K562 (cell line): Measurements from ENCODE around the gene SYNGR1.

Source experiments
- BDP1 ChIP-seq: IDR thresholded peaks from 3 replicates; pipeline ENCODE4 v1.6.1; 2011; ENCODE audit not compliant: insufficient read length, insufficient read depth
- EP300 ChIP-seq: IDR thresholded peaks from 2 replicates; pipeline ENCODE4 v1.6.1; 2012; ENCODE audit warnings: low read length, improper control_type of control experiment
- MEF2D ChIP-seq: conservative IDR thresholded peaks from 2 replicates; pipeline ENCODE4 v1.6.1; 2016; ENCODE audit warnings: low read depth, missing genetic modification characterization, missing compliant biosample characterization
- MYC ChIP-seq, 2 experiments: fragments of 250-450 bp in 1 of 2; sonication (Bioruptor Pico) in 1 of 2; IDR thresholded peaks; 2 replicates each; pipeline versions ENCODE4 v1.5.1 to v1.6.1; 2012 to 2021; ENCODE audit warnings: low read depth in 2 of 2, borderline replicate concordance in 1 of 2, improper control_type of control experiment in 1 of 2, low read length in 1 of 2, mild to moderate bottlenecking in 1 of 2, moderate library complexity in 1 of 2
- NBN ChIP-seq: fragments of 450-650 bp; IDR thresholded peaks from 2 replicates; pipeline ENCODE4 v1.6.1; 2016; ENCODE audit warnings: low read depth, mild to moderate bottlenecking
- POLR2AphosphoS5 ChIP-seq: IDR thresholded peaks from 2 replicates; pipeline ENCODE4 v1.6.1; 2011; ENCODE audit warnings: mild to moderate bottlenecking, low read depth, low read length, moderate library complexity; ENCODE audit not compliant: control insufficient read depth, insufficient read depth
- TF ChIP-seq, protein P1 (sequence below): fragments of 450-650 bp; IDR thresholded peaks from 2 replicates; pipeline ENCODE4 v1.6.1; 2018; ENCODE audit not compliant: partially characterized antibody
- TF ChIP-seq, protein P2 (sequence below), 3 experiments: IDR thresholded peaks in 2 of 3; conservative IDR thresholded peaks in 1 of 3; 2 replicates each; pipeline ENCODE4 v1.5.1; 2011 to 2012; ENCODE audit warnings: low read length in 3 of 3, mild to moderate bottlenecking in 3 of 3, control low read depth in 2 of 3, improper control_type of control experiment in 1 of 3, inconsistent platforms in 1 of 3, low read depth in 1 of 3, mixed read lengths in 1 of 3, moderate library complexity in 1 of 3; ENCODE audit not compliant: insufficient read depth in 2 of 3

DNA sequence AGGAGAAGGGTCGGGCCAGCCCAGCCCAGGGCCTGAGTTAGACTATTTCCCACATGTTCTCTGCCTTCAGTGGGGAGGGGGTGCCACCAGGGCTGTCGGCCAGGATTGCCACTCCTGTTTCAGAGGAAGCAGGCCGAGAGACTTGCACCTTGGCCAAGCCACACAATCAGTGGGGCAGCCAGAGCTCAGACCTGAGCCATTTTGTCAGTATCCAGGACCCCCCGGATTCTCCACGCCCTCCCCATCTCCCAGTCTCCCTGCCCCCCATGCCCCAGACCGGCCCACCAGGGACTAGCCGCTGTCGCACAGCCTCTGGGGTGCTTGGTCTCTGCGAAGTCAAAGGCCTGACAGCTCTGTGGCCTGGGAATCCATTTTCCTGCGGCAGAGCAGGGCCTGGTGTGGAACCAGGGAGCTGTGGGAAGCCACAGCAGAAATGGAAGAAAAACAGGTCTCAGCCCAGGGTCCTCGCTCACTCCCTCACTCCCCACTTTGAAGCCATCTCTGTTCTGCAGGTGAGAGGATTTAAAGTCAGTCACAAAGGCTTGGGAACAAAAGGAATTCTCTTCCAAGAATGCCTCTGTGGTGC lies 81.5 kb downstream of the SYNGR1 start:
- TF ChIP-seq, protein P1, sequence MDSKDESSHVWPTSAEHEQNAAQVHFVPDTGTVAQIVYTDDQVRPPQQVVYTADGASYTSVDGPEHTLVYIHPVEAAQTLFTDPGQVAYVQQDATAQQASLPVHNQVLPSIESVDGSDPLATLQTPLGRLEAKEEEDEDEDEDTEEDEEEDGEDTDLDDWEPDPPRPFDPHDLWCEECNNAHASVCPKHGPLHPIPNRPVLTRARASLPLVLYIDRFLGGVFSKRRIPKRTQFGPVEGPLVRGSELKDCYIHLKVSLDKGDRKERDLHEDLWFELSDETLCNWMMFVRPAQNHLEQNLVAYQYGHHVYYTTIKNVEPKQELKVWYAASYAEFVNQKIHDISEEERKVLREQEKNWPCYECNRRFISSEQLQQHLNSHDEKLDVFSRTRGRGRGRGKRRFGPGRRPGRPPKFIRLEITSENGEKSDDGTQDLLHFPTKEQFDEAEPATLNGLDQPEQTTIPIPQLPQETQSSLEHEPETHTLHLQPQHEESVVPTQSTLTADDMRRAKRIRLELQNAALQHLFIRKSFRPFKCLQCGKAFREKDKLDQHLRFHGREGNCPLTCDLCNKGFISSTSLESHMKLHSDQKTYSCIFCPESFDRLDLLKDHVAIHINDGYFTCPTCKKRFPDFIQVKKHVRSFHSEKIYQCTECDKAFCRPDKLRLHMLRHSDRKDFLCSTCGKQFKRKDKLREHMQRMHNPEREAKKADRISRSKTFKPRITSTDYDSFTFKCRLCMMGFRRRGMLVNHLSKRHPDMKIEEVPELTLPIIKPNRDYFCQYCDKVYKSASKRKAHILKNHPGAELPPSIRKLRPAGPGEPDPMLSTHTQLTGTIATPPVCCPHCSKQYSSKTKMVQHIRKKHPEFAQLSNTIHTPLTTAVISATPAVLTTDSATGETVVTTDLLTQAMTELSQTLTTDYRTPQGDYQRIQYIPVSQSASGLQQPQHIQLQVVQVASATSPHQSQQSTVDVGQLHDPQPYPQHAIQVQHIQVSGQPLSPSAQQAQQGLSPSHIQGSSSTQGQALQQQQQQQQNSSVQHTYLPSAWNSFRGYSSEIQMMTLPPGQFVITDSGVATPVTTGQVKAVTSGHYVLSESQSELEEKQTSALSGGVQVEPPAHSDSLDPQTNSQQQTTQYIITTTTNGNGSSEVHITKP = no peak
- no peak for TF ChIP-seq EP300
- TF ChIP-seq BDP1 = no peak
- no peak for TF ChIP-seq MYC (IDR thresholded peaks at IDR 0.05; ENCODE audit: low read depth, low read length)
- no peak for TF ChIP-seq MYC (CRISPR knock-in tag; IDR thresholded peaks at IDR 0.05; ENCODE audit: borderline replicate concordance, low read depth)
- TF ChIP-seq, protein P2, sequence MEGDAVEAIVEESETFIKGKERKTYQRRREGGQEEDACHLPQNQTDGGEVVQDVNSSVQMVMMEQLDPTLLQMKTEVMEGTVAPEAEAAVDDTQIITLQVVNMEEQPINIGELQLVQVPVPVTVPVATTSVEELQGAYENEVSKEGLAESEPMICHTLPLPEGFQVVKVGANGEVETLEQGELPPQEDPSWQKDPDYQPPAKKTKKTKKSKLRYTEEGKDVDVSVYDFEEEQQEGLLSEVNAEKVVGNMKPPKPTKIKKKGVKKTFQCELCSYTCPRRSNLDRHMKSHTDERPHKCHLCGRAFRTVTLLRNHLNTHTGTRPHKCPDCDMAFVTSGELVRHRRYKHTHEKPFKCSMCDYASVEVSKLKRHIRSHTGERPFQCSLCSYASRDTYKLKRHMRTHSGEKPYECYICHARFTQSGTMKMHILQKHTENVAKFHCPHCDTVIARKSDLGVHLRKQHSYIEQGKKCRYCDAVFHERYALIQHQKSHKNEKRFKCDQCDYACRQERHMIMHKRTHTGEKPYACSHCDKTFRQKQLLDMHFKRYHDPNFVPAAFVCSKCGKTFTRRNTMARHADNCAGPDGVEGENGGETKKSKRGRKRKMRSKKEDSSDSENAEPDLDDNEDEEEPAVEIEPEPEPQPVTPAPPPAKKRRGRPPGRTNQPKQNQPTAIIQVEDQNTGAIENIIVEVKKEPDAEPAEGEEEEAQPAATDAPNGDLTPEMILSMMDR (IDR thresholded peaks at IDR 0.05 in 2 of 3, conservative IDR thresholded peaks at IDR 0.05 in 1 of 3; ENCODE audit: insufficient read depth in 2 of 3, low read depth in 1 of 3, low read length in 3 of 3) = no peak
- no peak for TF ChIP-seq POLR2AphosphoS5
- TF ChIP-seq NBN = no peak
- TF ChIP-seq MEF2D (tag) = no peak
